ENCODE measurements around the gene CDK12.
"Not testable (repeated sequence)": the region's sequence is repeated elsewhere in the genome, so short reads cannot be mapped to it uniquely, and the experiment has no call there.

CDK12 gene

GRCh38 chr17:39461113-39461925 lies at the start of gene CDK12:
Gene CDK12, plus strand, starts transcription at chr17:39461486. Its CDS starts 586 bp downstream, at chr17:39462072.
- peak; percentile 98 for DNase-seq

- DNase-seq = no peak
Observed at GRCh38 chr17:39416141-39416540, 45.1 kb upstream of the CDK12 start.

- DNase-seq = no peak
Observed at GRCh38 chr17:39429600-39429999, 31.7 kb upstream of the CDK12 start.

GRCh38 chr17:39439868-39440267 lies 21.4 kb upstream of the CDK12 start:
- not testable (repeated sequence) for DNase-seq

GRCh38 chr17:39443326-39443725 lies 18.0 kb upstream of the CDK12 start:
- DNase-seq = no peak

- DNase-seq = no peak
Observed at GRCh38 chr17:39447561-39447960, 13.7 kb upstream of the CDK12 start.

GRCh38 chr17:39450051-39450450 lies 11.2 kb upstream of the CDK12 start:
- DNase-seq = no peak

- peak; percentile 97 for DNase-seq
Observed at GRCh38 chr17:39450847-39451581, 10.3 kb upstream of the CDK12 start, which contains the start of gene MED1. Gene MED1, minus strand, starts transcription at chr17:39451263. Its CDS starts 201 bp downstream, at chr17:39451062.

GRCh38 chr17:39455919-39456318 lies 5.4 kb upstream of the CDK12 start:
- no peak for DNase-seq

- peak; percentile 84 for DNase-seq
Observed at GRCh38 chr17:39461926-39462569, 762 bp downstream of the CDK12 start.

GRCh38 chr17:39462631-39463375 lies 1.5 kb downstream of the CDK12 start:
- no peak for DNase-seq

- DNase-seq = not testable (repeated sequence)
Observed at GRCh38 chr17:39464639-39465181, 3.4 kb downstream of the CDK12 start.

GRCh38 chr17:39468610-39469009 lies 7.3 kb downstream of the CDK12 start:
- DNase-seq = not testable (repeated sequence)

- DNase-seq = no peak
Observed at GRCh38 chr17:39473310-39473709, 12.0 kb downstream of the CDK12 start.

GRCh38 chr17:39479631-39480030 lies 18.3 kb downstream of the CDK12 start:
- not testable (repeated sequence) for DNase-seq

- DNase-seq = no peak
Observed at GRCh38 chr17:39483506-39483905, 22.2 kb downstream of the CDK12 start.

- no peak for DNase-seq
Observed at GRCh38 chr17:39484178-39484577, 22.9 kb downstream of the CDK12 start.

- DNase-seq = no peak
Observed at GRCh38 chr17:39485555-39485954, 24.3 kb downstream of the CDK12 start.

GRCh38 chr17:39486242-39486641 lies 25.0 kb downstream of the CDK12 start:
- no peak for DNase-seq

- not testable (repeated sequence) for DNase-seq
Observed at GRCh38 chr17:39487490-39487889, 26.2 kb downstream of the CDK12 start.

GRCh38 chr17:39487946-39488345 lies 26.7 kb downstream of the CDK12 start:
- no peak for DNase-seq

GRCh38 chr17:39496921-39497320 lies 35.6 kb downstream of the CDK12 start:
- not testable (repeated sequence) for DNase-seq
